Measurements from ENCODE around the gene PPP1R18.

DNA sequence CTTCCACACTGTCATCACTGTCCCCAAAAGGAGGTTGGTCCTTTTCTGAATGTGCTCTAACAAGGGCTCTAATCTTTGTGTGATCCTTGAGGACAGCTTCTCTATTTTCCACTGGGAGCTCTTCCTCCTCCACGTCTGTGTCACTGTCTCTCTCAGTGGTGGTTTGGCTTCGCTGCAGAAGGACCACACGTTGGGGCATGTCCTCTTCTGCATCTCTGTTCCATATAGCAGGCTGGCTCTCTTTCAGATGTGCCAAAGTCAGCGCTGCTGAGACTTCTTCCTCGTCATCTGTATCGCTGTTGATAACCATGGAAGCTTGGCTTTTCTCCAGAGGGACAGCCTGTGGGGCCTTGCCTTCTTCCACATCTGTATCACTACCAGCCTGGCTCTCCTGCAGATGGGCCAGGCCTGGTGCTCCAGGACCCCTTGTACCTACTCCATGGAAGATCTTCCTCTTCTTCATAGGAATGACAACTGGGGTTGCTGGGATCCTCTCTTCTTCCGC is 26.0 kb upstream of the PPP1R18 start:
- TF ChIP-seq CTCF (IDR thresholded peaks at IDR 0.05 in 2 of 3, conservative IDR thresholded peaks at IDR 0.05 in 1 of 3; ENCODE audit: borderline replicate concordance in 1 of 3, insufficient read depth in 1 of 3, low read depth in 2 of 3, low read length in 2 of 3): no peak
- TF ChIP-seq ATF3 (IDR thresholded peaks at IDR 0.05): no peak
- TF ChIP-seq POLR2A (IDR thresholded peaks at IDR 0.05; ENCODE audit: borderline replicate concordance, extremely low read depth, insufficient read depth, insufficient read length): no peak
- TF ChIP-seq ELF1 (IDR thresholded peaks at IDR 0.05; ENCODE audit: borderline replicate concordance, low read depth): no peak

All from HCT116 (cell line).